Kidney (tissue), 14 donors: Measurements from ENCODE around the gene BCAR1. TPM values are rescaled to one million over a fixed set of nuclear protein-coding genes. Genes with fewer than 3 reads are reported as not detected.
A peak's percentile ranks its signal among the peaks of the same experiment; 100 is the strongest.
"Not testable (repeated sequence)": the region's sequence is repeated elsewhere in the genome, so short reads cannot be mapped to it uniquely, and the experiment has no call there.

Source experiments
- DNase-seq, 5 donors: peaks; one replicate each; pipeline ENCODE4 v3.0.0-alpha.2; 2013 to 2020
- FAIRE-seq: peaks from 2 replicates; lab custom pipeline; 2012; peaks lifted over from hg19 to GRCh38; lab: Jason Lieb, UNC
- H3K27ac ChIP-seq, 2 donors: one replicate each; pipeline ENCODE4 v1.7.0; 2013; ENCODE audit warnings: low read depth in 2 of 2, low read length in 2 of 2, inconsistent platforms in 1 of 2
- H3K27me3 ChIP-seq: one replicate; pipeline ENCODE4 v1.7.1; 2013; ENCODE audit warnings: low read length, inconsistent platforms; ENCODE audit not compliant: control insufficient read depth, insufficient read depth
- H3K36me3 ChIP-seq, 3 donors: one replicate each; pipeline versions ENCODE4 v1.7.0 to v1.7.1; 2013; ENCODE audit warnings: low read length in 3 of 3, control low read depth in 1 of 3, inconsistent platforms in 1 of 3; ENCODE audit not compliant: insufficient read depth in 3 of 3, control insufficient read depth in 2 of 3
- H3K4me1 ChIP-seq, 3 donors: one replicate each; pipeline versions ENCODE4 v1.7.0 to v1.7.1; 2013; ENCODE audit warnings: low read length in 3 of 3, inconsistent platforms in 1 of 3, low read depth in 1 of 3; ENCODE audit not compliant: control insufficient read depth in 2 of 3, insufficient read depth in 2 of 3
- H3K4me3 ChIP-seq, 3 donors: one replicate each; pipeline versions ENCODE4 v1.7.0 to v1.8.1; 2013; ENCODE audit warnings: low read length in 3 of 3, control low read depth in 1 of 3, inconsistent platforms in 1 of 3
- H3K9ac ChIP-seq, 3 donors: one replicate each; pipeline versions ENCODE4 v1.7.0 to v1.7.1; 2013; ENCODE audit warnings: low read length in 3 of 3, control low read depth in 1 of 3, inconsistent platforms in 1 of 3
- H3K9me3 ChIP-seq, 3 donors: one replicate each; pipeline versions ENCODE4 v1.7.0 to v1.7.1; 2013; ENCODE audit warnings: low read length in 3 of 3, control low read depth in 1 of 3, inconsistent platforms in 1 of 3; ENCODE audit not compliant: control insufficient read depth in 2 of 3, insufficient read depth in 1 of 3
- intact Hi-C: fragments of 100-400 bp; cut with DNase I; formaldehyde crosslinking; loops from one replicate; pipeline ENCODE4 v1.11.1; 2022
- polyA plus RNA-seq: library from polyadenylated mRNA; stranded (reverse); fragments of 350-450 nt; fragmentation: Illumina TruSeq; extraction: RNeasy Lipid Tissue Mini Kit (QIAGEN cat#74804); gene quantifications from one replicate; pipeline ENCODE4 v1.2.3, GENCODE V29; 2014; ENCODE audit warnings: low read depth, low replicate concordance; ENCODE audit not compliant: insufficient read depth
- total RNA-seq: library from RNA; stranded (reverse); fragmentation: NEBNext Ultra II Directional; extraction: Animal tissue kit (Norgen Biotek cat#: 25700); gene quantifications from one replicate; pipeline ENCODE4 v1.2.1, GENCODE V29; 2021
- TF ChIP-seq, protein P1 (sequence below): IDR thresholded peaks from 3 replicates; pipeline ENCODE4 v1.5.1; 2012; ENCODE audit warnings: mild to moderate bottlenecking, moderate library complexity, borderline replicate concordance; ENCODE audit not compliant: insufficient read depth; ENCODE audit errors: extremely low read depth
- donor health status: control.
- donor health status: control.
- donor health status: control.
- donor health status: control.
- donor health status: control.
- donor health status: DM: yes; HTN: yes; CAD: no.
- donor health status: Normal renal cell carcinoma (clear cell type).

BCAR1 gene
- total and polyA plus RNA-seq, 2 donors from 2014 or later = 69.1 to 123 TPM

DNA sequence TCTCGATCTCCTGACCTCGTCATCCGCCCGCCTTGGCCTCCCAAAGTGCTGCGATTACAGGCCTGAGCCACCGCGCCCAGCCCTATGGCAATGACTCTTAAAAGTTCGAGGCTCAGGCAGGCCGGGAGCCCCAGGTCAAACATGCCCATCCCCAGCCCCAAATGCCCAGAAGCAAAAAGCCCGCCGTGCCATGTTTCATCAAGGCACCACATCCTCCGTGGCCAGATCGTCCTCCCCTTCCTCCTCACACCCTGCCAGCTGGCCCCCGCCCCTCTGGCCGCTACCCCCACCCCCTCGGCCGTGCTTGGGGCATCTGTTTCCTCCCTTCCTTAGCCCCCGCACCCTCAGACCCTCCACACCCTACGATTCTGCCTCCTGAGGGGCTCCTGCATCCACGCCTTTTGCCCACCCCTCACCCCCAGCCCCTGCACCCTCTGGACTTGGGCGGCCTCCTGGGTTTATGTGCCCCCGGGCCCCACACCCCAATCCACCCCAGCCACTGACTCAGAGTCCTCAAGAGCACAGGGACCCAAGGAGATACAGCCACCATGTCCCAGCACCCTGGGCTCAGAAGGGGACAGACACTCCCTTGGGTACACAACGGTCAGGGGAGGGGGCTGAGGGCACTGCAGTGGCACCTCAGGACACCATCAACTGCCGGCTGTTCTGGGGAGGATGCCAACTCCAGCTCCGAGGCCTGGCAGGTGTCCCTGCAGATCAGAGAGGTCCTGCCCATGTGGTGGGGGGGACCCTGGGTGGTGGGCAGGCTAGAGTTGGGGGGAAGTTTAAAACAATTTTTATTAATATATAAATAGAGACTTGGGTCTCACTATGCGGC, 25.5 kb downstream of the BCAR1 start:
- TF ChIP-seq, protein P1, sequence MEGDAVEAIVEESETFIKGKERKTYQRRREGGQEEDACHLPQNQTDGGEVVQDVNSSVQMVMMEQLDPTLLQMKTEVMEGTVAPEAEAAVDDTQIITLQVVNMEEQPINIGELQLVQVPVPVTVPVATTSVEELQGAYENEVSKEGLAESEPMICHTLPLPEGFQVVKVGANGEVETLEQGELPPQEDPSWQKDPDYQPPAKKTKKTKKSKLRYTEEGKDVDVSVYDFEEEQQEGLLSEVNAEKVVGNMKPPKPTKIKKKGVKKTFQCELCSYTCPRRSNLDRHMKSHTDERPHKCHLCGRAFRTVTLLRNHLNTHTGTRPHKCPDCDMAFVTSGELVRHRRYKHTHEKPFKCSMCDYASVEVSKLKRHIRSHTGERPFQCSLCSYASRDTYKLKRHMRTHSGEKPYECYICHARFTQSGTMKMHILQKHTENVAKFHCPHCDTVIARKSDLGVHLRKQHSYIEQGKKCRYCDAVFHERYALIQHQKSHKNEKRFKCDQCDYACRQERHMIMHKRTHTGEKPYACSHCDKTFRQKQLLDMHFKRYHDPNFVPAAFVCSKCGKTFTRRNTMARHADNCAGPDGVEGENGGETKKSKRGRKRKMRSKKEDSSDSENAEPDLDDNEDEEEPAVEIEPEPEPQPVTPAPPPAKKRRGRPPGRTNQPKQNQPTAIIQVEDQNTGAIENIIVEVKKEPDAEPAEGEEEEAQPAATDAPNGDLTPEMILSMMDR = no peak
- no peak overlapping the region for H3K27ac ChIP-seq
- peak in 2 of 5 donors; percentile 44 to 53 for DNase-seq
- peaks cover 0 to 9% (median 8%) of the 10 kb centered on the region in 3 donors for H3K4me1 ChIP-seq
- H3K9ac ChIP-seq = no peak overlapping the region
- H3K36me3 ChIP-seq = peaks cover 0 to 15% (median 7%) of the 10 kb centered on the region in 3 donors
- FAIRE-seq = no peak
- H3K9me3 ChIP-seq = no peaks in the 10 kb centered on the region
- no peaks in the 10 kb centered on the region for H3K27me3 ChIP-seq
- intact Hi-C loops = no loop called here
- no peak overlapping the region for H3K4me3 ChIP-seq

DNA sequence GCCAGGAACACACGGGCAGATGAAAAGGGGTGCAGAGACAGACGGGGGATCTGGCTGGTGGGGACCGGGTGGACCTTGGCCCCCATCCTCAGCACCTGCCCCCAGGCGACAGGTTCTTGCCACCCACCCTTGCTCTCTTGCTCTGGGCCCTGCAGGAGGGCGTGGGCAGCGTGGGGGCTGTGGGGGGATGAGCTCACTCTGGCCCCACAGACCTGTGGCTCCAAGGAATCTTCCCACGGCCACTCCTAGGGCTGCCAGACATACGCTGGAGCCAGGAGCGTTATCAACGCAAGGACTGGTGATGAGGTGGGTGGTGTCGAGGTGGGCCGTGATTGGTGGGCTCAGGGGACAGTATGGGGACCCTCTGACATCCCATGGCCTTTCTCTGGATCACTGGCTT, 26.3 kb downstream of the BCAR1 start:
- Histone ChIP-seq H3K4me1 (peaks cover 0 to 3% (median 1%) of the 10 kb centered on the region in 3 donors), H3K36me3 (peaks cover 0 to 15% (median 7%) of the 10 kb centered on the region in 3 donors), H3K27ac (no peak overlapping the region), H3K4me3 (no peak overlapping the region), H3K27me3 (no peaks in the 10 kb centered on the region), H3K9ac (no peak overlapping the region), H3K9me3 (no peaks in the 10 kb centered on the region)
- DNase-seq (peak in 1 of 5 donors; percentile 49), FAIRE-seq (no peak)
- TF ChIP-seq, protein P1 = no peak
- intact Hi-C loops = no loop called here

DNA sequence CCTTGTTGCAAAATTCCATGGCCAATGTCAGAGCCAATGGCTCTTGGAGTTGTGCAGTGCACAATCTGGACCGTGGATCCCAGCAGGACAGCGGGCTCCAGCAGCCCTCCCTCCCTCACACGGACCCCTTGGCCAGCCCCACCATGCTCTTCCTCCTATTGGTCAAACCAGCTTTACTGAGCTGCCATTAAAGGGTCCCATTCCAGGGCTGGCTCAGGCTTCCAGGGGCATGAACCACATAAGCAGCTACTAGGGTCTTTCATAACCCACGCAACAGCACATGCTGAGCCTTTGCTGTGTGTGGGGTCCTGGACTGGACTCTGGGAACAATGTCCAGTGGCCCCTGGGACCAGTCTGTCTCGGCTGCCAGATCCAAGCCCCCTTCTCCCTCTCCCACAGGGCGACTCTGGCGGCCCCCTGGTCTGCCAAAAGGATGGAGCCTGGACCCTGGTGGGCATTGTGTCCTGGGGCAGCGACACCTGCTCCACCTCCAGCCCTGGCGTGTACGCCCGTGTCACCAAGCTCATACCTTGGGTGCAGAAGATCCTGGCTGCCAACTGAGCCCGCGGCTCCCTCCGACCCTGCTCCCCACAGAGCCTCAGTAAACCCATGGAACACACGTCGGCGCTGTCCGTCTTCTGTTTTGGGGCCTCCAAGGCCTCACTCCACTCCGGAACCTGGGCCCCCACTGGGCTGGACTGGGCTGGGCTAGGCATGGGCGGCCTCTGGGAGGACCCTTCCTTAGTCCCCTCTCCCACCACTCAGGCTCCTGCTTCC, 26.9 kb downstream of the BCAR1 start:
- peaks cover 0 to 11% (median 6%) of the 10 kb centered on the region in 3 donors for H3K36me3 ChIP-seq
- FAIRE-seq (no peak), DNase-seq (peak in 1 of 5 donors; percentile 51)
- H3K27me3 ChIP-seq = no peaks in the 10 kb centered on the region
- TF ChIP-seq, protein P1 = no peak
- no peak overlapping the region for H3K9ac ChIP-seq
- H3K9me3 ChIP-seq = no peaks in the 10 kb centered on the region
- no peak overlapping the region for H3K27ac ChIP-seq
- H3K4me1 ChIP-seq = no peaks in the 10 kb centered on the region
- intact Hi-C loops = no loop called here
- no peak overlapping the region for H3K4me3 ChIP-seq

DNA sequence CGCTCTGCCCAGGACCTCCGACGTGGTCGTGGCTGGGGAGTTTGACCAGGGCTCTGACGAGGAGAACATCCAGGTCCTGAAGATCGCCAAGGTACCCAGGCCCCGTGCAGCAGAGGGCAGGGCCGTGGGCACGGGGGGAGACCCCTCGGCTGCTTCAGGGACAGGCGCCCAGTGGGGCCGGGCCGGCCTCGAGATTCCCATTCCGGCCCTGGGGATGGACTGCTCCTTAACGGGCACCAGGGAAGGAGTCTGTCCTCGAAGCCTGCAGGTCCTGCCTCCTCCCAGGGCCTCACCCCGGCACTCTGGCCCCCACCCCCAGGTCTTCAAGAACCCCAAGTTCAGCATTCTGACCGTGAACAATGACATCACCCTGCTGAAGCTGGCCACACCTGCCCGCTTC, 28.3 kb downstream of the BCAR1 start:
- H3K4me3 ChIP-seq, FAIRE-seq, H3K4me1 ChIP-seq, DNase-seq, intact Hi-C loops, H3K9me3 ChIP-seq, H3K27ac ChIP-seq, H3K9ac ChIP-seq, H3K27me3 ChIP-seq, H3K36me3 ChIP-seq: not testable (repeated sequence)
